ENCODE data around the gene CCT6A.
"Not testable (repeated sequence)": the region's sequence is repeated elsewhere in the genome, so short reads cannot be mapped to it uniquely, and the experiment has no call there.

The CCT6A gene, protein sequence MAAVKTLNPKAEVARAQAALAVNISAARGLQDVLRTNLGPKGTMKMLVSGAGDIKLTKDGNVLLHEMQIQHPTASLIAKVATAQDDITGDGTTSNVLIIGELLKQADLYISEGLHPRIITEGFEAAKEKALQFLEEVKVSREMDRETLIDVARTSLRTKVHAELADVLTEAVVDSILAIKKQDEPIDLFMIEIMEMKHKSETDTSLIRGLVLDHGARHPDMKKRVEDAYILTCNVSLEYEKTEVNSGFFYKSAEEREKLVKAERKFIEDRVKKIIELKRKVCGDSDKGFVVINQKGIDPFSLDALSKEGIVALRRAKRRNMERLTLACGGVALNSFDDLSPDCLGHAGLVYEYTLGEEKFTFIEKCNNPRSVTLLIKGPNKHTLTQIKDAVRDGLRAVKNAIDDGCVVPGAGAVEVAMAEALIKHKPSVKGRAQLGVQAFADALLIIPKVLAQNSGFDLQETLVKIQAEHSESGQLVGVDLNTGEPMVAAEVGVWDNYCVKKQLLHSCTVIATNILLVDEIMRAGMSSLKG

GRCh38 chr7:56051339-56052191, at the start of gene CCT6A, which contains the start of gene PSPH:
Gene CCT6A (plus strand): TSS chr7:56051765. CDS start chr7:56051849, 84 bp downstream.
Gene PSPH (minus strand): TSS chr7:56051444. CDS start chr7:56021212, 30,232 bp downstream.
- peak; percentile 94 for DNase-seq

DNA sequence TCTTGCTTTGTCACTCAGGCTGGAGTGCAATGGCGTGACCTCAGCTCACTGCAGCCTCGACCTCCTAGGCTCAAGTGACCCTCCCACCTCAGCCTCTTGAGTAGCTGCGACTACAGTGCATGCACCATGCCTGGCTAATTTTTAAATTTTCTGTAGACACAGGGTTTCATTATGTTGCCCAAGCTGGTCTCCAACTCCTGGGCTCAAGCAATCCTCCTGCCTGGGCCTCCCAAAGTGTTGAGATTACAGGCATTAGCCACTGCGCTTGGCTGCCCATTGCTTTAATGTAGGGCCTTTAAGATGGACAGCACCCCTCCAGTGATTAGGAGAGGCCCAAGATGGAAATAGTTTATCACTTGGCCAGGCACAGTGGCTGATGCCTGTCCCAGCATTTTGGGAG, 47.8 kb upstream of the CCT6A start:
- DNase-seq, result no peak

- no peak for DNase-seq
These were observed 44.4 kb upstream of the CCT6A start for GRCh38 chr7:56007167-56007652.

DNA sequence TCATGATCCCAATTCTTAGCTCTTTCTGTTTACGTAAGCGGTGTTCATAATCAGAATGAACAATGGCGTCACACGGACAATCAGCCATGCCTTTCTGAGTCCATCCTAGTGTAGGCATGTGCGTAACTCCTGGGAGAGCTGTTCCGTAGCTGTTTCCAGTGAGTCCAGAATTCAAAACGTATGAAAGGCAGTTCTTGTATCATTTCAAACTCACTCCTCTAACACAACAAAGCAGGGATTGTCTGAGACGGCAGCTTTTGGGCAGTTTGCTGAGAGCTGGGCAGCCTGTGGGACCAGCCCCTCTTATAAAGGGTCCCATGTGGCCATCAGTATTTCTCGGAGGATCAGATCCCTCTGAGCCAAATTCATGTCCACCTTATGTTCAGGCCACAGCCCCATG, 43.7 kb upstream of the CCT6A start:
- DNase-seq, result no peak

DNA sequence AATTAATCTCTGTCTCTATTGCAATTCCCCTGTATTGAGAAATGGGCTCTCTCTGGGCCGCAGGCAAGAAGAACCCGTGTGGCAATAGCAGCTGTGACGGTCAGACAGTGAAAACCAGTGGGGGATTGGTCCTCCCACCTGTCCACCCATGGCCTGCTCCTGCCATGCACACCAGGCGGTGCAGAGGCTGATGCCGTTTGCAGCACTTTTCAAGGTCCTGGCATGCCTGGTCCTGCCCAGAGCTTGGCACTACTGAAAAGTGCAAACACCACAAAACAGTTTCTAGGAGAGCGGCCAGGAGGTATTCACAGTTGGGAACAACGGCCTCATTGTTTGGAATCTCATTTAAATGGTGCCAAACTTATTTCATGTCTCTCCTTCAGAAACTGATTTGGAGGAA, 41.9 kb upstream of the CCT6A start:
- peak; percentile 82 for DNase-seq

DNA sequence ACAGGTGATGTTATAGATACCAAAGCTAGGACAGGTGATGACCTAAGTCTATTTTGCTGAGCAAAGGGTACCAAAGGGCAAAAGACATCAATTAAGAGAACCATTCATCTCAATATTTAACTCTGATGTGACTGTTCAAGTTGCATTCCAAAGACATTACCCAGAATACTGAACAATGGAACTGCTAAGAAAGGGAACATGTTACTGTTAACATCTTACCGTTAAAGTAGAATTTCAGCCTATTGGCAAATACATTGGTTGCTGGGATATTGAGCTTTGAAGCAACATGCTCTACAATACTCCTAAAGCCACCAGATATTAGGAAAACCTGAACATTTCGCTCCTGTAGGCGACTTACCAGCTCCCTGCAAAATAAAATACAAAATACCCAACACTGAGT, 34.5 kb upstream of the CCT6A start:
- not testable (repeated sequence) for DNase-seq

- DNase-seq, result no peak
These were observed 32.1 kb upstream of the CCT6A start for GRCh38 chr7:56019501-56019900.

DNA sequence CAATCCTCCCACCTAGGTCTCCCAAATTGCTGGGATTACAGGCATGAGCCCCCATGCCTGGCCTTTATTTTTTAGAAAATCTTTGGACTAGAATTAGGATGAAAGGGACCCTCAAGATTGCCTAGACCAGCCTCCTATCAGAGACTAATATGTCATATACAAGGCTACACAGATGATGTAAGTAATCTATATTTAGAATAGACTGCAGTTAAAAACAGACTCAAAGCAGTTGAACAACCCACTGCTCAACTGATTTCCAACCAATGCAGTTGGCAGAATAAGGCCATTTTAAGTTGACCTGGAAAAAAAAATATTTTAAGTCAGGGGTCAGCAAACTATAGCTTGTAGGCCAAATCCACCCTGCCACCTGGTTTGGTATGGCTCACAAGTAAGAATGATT, 28.1 kb upstream of the CCT6A start:
- no peak for DNase-seq

DNA sequence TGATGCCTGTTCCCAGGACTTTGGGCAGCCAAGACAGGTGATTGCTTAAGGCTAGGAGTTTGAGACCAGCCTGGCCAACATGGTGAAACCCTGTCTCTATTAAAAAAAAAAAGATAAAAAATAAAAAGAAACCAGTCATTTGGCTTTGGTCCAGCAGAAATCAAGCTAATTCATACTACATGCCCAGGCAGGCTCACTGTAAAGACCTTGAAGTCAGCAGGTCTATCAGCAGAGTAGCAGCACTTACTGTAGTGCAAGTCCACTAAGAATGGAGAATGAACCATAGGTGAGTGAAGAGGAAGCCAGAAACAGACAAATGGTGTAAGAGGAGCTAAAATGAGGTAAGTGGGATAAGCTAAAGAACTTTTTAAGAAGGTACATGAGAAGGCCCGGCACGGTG, 25.0 kb upstream of the CCT6A start:
- no peak for DNase-seq

- no peak for DNase-seq
These were observed 22.5 kb upstream of the CCT6A start for GRCh38 chr7:56028942-56029630.

DNA sequence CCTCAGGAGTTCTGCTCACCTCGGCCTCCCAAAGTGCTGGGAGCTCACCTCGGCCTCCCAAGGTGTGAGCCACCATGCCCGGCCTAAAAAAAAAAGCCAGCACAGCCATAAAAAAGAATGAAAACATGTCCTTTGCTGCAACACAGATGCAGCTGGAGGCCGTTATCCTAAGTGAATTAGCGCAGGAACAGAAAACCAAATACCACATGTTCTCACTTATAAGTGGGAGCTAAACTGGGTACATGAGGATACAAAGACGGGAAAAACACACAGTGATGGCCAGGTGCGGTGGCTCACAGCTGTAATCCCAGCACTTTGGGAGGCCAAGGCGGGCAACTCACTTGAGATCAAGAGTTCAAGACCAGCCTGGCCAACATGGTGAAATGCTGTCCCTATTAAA, 21.2 kb upstream of the CCT6A start:
- no peak for DNase-seq

GRCh38 chr7:56031556-56031955, 20.0 kb upstream of the CCT6A start:
- DNase-seq, result not testable (repeated sequence)

DNA sequence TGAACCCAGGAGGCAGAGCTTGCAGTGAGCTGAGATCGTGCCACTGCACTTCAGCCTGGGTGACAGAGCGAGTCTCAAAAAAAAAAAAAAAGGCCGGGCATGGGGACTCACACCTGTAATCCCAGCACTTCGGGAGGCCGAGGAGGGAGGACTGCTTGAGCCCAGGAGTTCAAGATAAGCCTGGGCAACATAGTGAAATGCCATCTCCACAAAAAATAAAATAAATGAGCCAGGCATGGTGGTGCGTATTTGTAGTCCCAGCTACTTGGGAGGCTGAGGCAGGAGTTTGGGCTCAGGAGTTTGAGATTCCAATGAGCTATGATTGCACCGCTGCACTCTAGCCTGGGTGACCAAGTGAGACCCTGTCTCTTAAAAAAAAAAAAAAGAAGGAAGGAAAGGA, 19.0 kb upstream of the CCT6A start:
- not testable (repeated sequence) for DNase-seq

- DNase-seq, result peak; percentile 48
These were observed 17.7 kb upstream of the CCT6A start for GRCh38 chr7:56033671-56034432.

DNA sequence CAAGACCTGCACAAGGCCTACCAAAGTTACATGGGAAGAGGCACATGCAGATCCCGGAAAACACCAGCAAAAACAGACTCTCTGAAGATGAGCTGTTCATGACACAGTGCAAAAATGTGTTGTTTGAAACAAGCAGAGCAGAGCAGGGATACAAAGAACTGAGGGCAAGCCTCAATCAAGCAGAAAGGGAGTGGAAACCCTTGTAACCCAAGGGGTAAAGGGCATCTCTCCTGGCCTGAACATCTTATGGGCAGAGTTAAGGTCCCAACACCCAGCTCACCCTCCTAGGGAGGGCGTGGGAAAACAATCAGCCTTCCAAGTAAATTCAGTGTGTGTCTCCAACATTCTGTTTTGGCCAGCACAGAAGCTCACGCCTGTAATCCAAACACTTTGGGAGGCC, 10.8 kb upstream of the CCT6A start:
- DNase-seq, result no peak

DNA sequence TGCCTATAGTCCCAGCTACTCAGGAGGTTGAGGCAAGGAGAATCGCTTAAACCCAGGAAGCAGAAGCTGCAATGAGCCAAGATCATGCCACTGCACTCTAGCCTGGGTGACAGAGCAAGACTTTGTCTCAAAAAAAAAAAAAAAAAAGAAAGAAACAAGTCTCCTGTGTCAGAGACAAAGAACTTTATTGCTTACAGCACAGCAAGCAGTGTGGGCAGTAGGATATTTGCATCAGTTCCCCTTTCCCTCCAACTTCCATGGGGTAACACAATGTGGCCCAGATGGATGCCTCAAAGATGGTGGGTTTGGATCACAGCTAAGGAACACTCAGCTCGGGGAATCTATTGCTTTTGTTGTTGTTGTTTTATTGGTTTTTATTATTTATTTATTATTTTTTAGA, 5.8 kb upstream of the CCT6A start:
- not testable (repeated sequence) for DNase-seq

- DNase-seq, result no peak
These were observed 4.7 kb upstream of the CCT6A start for GRCh38 chr7:56046721-56047445.

DNA sequence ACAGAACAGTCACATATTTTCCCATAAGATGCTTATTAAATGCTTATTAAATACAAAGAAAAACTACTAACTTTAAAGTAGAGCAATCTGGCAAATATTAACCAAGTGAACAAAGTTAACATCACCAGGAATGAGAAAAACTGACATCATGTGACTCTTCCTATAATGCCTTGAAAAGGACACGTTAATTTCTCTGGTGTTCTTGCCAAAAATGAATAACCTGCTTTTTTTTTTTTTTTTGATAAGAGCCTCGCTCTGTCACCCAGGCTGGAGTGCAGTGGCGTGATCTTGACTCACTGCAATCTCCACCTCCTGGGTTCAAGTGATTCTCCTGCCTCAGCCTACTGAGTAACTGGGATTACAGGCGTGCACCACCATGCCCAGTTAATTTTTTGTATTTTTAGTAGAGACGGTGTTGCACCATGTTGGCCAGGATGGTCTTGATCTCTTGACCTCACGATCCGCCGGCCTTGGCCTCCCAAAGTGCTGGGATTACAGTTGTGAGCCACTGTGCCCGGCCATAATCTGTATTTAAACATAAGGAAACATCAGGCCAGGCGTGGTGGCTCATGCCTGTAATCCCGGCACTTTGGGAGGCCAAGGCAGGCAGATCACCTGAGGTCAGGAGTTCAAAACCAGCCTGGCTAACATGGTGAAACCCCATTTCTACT, 4.0 kb upstream of the CCT6A start:
- DNase-seq, result not testable (repeated sequence)

DNA sequence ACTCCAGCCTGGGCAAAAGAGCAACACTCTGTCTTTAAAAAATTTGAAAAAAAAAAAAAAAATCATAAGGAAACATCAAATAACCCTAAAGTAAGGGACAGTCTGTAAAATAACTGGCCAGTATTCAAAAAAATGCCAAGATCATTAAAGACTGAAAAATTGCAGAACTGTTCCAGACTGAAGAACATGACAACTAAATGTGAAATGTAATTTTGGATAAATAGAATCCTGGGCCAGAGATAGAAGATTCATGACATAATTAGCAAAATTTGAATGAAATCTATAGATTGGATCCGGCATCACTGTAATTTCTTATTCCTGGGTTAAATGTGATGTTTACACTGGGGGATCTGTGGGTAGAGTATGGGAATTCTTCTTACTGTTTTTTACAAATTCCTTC, 3.3 kb upstream of the CCT6A start:
- DNase-seq, result no peak

DNA sequence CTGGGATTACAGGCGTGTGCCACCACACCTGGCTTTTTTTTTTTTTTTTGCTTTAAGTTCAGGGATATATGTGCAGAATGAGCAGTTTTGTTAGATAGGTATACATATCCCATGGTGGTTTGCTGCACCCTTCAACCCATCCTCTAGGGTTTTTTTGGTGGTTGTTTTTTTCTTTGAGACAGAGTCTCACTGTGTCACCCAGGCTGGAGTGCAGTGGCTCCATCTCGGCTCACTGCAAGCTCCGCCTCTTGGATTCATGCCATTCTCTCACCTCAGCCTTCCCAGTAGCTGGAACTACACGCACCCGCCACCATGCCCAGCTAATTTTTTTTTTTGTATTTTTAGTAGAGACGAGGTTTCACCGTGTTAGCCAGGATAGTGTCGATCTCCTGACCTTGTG, 2.8 kb upstream of the CCT6A start:
- not testable (repeated sequence) for DNase-seq

DNA sequence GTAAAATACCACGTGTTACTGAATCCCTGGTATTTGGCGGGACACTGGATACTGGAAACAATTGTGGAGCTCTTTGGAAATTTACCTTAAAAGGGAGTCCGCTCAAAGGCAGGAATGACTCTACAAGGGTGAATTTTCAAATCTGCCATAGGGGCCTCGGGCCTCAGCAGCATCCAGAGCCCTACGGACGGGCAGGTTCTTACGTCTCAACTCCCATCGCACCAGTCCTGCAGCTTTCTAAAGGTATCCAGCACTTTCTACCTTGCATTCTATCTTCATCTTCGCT, 569 bp upstream of the CCT6A start:
- no peak for DNase-seq
